ENCODE data around the gene MAIP1.

The MAIP1 gene

DNA sequence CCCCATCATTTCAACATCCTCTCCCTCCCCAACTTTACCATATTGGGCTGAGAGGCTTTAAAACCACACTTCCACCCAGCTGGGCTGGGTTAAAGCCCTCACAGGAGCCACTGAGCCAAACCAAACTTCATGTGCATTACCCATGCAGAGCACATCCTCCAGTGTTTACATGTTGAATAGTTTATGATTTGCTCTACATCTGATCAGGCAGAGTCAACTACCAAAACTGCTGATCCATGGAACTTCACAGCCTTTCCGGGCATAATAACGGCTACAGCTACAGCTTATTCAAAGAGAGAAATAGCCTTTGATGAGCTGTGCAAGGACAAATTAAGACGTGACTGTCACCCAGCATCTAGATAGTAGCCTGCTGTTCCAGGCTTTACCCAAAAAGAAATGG is 39.0 kb downstream of the MAIP1 start:
- DNase-seq (ENCODE audit: low spot score in 2 of 2): no peak
- Mint-ChIP-seq H3K27ac (no peak overlapping the region), H3K4me1 (no peaks in the 10 kb centered on the region), H3K9me3 (no peaks in the 10 kb centered on the region), H3K4me3 (no peak overlapping the region), H3K36me3 (no peaks in the 10 kb centered on the region)
- no peak for ATAC-seq

DNA sequence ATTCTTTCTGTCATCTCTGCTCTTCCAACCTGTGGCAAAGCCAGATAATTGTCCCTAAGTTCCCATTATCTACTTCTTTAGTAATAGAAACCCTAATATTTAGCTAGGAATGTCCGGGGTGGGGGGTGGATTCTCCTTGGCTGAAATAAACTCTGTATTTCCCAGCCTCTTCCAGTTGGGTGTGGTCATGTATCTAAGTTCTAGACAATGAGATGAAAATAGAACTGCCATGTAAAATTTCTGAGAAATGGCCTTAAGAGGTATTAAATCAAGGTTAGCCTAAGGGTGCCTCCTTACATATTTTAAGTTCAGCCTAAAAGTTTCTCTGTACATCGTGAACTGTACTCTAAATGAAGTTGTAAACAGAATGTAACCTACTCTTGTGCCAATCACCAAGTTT is 39.5 kb downstream of the MAIP1 start:
- ATAC-seq: no peak
- no peaks in the 10 kb centered on the region for H3K36me3 Mint-ChIP-seq
- H3K4me3 Mint-ChIP-seq: no peak overlapping the region
- no peak overlapping the region for H3K27ac Mint-ChIP-seq
- H3K9me3 Mint-ChIP-seq: no peaks in the 10 kb centered on the region
- H3K4me1 Mint-ChIP-seq: no peaks in the 10 kb centered on the region
- DNase-seq (ENCODE audit: low spot score in 2 of 2): no peak

DNA sequence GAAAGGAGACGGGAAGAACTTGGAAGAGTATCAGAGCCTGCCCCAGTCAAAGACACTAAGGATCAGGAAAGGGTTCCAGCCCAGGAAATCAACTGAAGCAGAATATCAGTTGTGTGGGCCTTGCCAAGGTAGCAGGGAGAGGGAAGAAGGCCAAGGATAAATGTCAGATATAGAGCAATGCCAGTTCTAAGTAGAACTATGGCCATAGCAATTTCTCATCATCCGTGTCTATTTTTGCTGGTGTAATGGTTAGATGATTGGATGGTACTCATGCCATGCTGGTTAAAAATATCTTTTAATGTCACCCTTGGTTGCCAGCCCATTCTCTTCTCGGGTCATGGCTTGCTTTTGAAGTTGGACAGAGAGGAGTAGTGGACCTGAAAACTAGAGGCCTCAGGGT is 41.9 kb downstream of the MAIP1 start:
- Mint-ChIP-seq H3K36me3 (no peaks in the 10 kb centered on the region), H3K4me1 (no peaks in the 10 kb centered on the region), H3K4me3 (no peak overlapping the region), H3K9me3 (no peaks in the 10 kb centered on the region), H3K27ac (no peak overlapping the region)
- no peak for ATAC-seq
- DNase-seq (ENCODE audit: low spot score in 2 of 2): no peak

DNA sequence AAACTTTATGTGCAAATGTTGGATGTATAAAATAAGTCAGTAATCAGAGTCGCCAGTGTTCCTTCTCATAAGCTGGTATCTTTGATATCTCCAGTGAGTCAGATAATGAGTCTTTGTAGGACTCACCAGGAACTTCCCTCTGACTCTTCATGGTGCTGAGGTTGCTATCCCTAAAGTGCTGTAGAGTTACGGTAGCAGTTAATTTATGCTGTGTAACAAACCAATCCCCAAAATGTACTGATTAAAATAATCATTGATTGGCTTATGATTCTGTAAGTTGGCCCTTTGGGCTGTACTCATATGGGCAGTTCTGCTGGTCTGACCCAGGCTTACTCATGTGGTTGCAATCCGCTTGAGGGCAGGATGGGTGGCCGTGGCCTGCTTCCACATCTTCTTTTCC is 43.8 kb downstream of the MAIP1 start:
- no peak for ATAC-seq
- Mint-ChIP-seq H3K36me3 (no peaks in the 10 kb centered on the region), H3K4me3 (no peak overlapping the region), H3K4me1 (no peaks in the 10 kb centered on the region), H3K27ac (no peak overlapping the region), H3K9me3 (no peaks in the 10 kb centered on the region)
- DNase-seq (ENCODE audit: low spot score in 2 of 2): no peak

DNA sequence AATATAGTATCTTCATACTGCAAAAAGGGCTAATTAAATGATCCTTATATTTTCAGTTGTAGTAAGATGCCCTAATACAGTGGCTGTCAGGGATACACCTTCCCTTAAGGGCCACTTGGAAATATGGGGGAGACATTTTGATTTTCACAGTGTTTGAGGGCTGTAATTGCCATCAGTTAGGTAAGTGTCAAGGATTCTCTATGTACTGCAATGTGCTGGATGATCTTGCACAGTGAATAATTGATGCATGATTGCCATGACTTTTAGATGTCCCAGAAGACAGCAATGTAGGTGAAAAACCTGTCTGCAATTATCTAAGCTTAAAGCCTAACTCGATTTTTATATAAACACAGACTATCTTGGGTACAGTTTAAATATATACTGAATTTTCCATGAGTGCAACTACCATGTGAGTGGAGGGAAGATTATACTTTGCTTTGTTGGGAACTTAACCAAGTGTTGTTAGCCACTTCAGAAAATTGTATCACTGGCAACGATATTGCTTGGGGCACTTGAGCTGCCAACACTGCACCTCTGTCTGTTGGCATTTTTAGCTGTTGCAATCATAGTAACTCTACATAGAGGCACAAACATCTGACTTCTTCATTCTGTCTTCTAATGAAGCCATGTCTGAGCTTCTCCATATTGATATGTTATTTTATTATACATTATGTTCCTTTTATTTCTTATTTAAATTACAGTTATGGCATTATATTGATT is 45.2 kb downstream of the MAIP1 start:
- Mint-ChIP-seq H3K9me3 (no peaks in the 10 kb centered on the region), H3K36me3 (no peaks in the 10 kb centered on the region), H3K4me3 (no peak overlapping the region), H3K4me1 (no peaks in the 10 kb centered on the region), H3K27ac (no peak overlapping the region)
- DNase-seq (ENCODE audit: low spot score in 2 of 2) (no peak), ATAC-seq (no peak)

DNA sequence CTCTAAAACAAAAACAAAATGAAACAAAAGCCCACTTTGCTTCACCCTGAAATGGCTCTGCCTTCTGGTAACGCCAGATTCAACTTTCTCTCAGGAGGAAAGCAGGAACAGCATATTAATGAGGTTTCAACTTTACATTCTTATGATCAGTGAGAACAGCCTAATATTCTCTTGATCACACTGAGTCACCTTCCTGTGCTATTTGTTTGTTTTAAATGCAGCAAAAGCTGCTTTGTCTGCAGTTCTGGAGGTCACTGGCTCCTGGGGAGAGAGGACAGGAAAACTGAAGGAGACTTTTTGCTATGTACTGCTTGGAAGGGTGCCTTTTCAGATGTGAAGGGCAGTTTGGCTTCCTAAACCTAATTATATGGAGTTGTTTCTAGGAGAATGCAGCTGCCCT is 48.1 kb downstream of the MAIP1 start:
- H3K36me3 Mint-ChIP-seq: no peaks in the 10 kb centered on the region
- no peaks in the 10 kb centered on the region for H3K4me1 Mint-ChIP-seq
- ATAC-seq: no peak
- no peak overlapping the region for H3K27ac Mint-ChIP-seq
- H3K9me3 Mint-ChIP-seq: no peaks in the 10 kb centered on the region
- H3K4me3 Mint-ChIP-seq: no peak overlapping the region
- DNase-seq (ENCODE audit: low spot score in 2 of 2): no peak

DNA sequence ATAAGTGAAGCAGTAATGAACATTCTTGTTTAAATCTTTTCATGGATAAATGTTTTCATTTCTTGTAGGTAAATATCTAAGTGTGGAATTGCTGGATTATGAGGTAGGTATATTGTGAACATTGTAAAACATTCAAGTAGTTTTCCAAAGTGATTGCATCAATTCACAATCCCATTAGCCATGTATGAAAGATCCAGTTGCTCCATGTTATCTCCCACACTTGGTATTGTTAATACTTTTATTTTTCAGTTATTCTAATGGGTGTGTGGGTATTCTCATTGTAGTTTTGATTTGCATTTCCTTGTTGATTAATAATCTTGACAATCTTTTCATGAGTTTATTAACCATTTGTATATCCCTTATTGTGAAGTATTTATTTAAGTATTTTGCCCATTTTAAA is 50.3 kb downstream of the MAIP1 start:
- no peak for ATAC-seq
- no peak overlapping the region for H3K27ac Mint-ChIP-seq

DNA sequence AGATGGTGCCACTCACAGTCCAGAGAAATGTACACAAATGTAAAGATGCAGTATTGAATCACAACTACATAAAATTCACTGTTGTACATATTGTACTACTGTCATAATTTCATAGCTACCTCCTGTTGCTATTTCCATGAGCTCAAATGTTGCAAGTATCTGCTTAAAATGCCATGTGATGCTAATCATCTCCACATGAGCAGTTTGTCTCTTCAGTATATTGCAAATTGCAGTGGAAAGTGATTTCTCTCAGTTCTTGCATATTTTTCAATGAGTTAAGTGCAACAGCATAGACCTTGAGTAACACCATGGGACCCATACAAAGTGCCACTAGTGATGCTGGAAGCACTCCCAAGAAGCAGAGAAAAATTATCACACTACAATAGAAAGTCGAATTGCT is 51.9 kb downstream of the MAIP1 start:
- H3K9me3 Mint-ChIP-seq: no peaks in the 10 kb centered on the region
- H3K27ac Mint-ChIP-seq: no peak overlapping the region
- no peaks in the 10 kb centered on the region for H3K4me1 Mint-ChIP-seq
- no peak for DNase-seq (ENCODE audit: low spot score in 2 of 2)
- H3K4me3 Mint-ChIP-seq: no peak overlapping the region
- ATAC-seq: no peak
- no peaks in the 10 kb centered on the region for H3K36me3 Mint-ChIP-seq

More for the DNA sequence above, 50.3 kb downstream of the MAIP1 start:
- Mint-ChIP-seq H3K9me3 (no peaks in the 10 kb centered on the region), H3K36me3 (no peaks in the 10 kb centered on the region), H3K4me1 (no peaks in the 10 kb centered on the region), H3K4me3 (no peak overlapping the region)
- no peak for DNase-seq (ENCODE audit: low spot score in 2 of 2)

DNA sequence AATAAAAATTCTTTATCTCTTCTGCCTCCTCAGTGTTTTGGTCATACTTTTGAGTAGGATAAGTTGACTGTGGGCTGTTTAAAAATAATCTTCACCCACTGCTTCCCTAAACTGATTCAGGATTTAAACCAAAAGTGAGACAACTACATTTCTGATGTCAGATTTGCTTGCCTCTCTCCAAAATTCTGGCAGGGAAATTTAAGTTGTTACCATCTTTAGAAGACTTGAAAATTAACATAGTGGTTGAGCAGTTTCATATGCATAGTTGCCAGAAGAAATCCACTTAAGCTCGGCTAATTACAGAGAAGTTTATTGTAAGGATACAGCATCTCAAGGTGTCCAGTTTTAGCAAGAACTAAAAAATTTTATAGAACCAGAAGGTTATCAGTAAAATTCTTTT is 57.0 kb downstream of the MAIP1 start:
- H3K4me3 Mint-ChIP-seq: no peak overlapping the region
- no peaks in the 10 kb centered on the region for H3K36me3 Mint-ChIP-seq
- no peaks in the 10 kb centered on the region for H3K9me3 Mint-ChIP-seq
- H3K4me1 Mint-ChIP-seq: no peaks in the 10 kb centered on the region
- H3K27ac Mint-ChIP-seq: no peak overlapping the region
- ATAC-seq: no peak
- no peak for DNase-seq (ENCODE audit: low spot score in 2 of 2)

Measured in stimulated activated effector memory CD8-positive, alpha-beta T cell treated with anti-CD3 and anti-CD28 coated beads, Interleukin-12 subunit alpha, Interleukin-12 subunit beta, amount 100 ng/mL, for 72 hours (primary cell).